Fibroblast of skin of right quadriceps (primary cell): Measurements from ENCODE around the gene IGFL3.

Source experiments
- DNase-seq: peaks from one replicate; pipeline ENCODE4 v3.0.0-alpha.2; 2013

IGFL3 gene

GRCh38 chr19:46076031-46076880 lies 48.2 kb downstream of the IGFL3 start:
- no peak for DNase-seq

- no peak for DNase-seq
Measured at GRCh38 chr19:46073268-46073922, 51.1 kb downstream of the IGFL3 start.
